HG03565 (cell line): ENCODE data around the gene TCERG1.

Source experiments
- ATAC-seq: cut with Tn5 transposase; IDR thresholded peaks from one replicate; pipeline ENCODE4 v1.9.1; 2021; ENCODE audit warnings: mild to moderate bottlenecking, moderate library complexity; ENCODE audit not compliant: unreplicated experiment

The TCERG1 gene

DNA sequence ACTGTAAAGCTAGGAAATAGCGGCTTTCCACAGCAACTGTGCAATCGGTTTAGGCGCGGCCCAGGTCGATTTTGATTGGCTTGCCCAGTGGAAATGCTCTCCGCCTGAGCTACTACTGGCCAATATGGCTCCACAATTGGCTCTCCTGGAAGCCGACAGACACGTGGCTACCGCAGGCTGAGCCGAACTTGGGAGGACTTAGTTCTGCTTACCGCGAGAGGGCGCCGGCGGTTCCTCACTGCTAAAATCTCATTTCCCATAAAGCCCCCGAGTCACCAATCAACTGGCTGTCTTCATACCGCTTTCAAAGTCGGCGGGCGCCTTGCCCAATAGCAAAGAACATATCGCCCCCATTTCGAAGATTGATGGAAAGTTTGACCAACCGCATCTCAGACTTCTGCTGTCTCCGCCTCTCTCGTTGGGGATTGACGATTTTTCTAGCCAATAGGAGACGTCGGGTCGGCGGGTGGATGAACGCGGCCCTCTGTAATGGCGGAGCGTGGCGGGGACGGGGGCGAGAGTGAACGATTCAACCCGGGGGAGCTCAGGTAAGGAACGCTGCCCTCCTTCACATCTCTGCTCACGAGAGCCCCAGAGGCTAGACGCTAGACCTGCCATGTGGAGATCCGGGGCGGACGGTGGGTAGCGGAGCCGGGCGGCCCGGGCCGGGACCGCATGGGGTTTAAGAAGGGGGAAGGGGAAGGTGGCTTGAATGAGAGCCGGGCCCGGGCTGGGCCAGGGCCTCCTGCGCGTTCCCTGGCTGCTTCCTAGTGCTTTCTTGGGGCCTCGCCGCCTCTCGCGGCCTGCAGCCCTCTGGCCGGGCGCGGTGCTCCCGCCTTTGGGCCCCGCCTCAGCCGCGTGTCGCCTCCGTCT, at the start of gene TCERG1:
TCERG1 (plus strand) TSS at position 473 of the 873 bp plus-strand sequence; CDS start at position 490, 17 bp downstream.
- ATAC-seq = peak; percentile 91

DNA sequence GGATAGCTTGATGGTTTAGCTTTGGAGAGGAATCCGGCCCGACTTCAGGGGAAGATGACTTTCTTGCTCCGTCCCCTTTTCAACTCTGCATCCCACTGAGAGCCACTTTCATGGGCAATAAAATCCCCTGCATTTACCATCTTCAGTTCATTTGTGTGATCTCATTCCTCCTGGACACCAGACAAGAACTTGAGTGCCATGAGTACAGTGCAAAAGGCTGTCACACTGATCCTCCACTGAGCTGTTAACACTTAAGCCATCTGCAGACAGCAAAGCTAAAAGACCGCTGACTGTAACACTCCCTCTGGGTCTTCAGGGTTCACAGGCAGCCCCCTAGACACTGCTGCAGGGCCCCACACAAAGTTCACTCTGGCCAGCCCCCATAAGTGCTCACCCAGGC, 48.3 kb upstream of the TCERG1 start:
- no peak for ATAC-seq

DNA sequence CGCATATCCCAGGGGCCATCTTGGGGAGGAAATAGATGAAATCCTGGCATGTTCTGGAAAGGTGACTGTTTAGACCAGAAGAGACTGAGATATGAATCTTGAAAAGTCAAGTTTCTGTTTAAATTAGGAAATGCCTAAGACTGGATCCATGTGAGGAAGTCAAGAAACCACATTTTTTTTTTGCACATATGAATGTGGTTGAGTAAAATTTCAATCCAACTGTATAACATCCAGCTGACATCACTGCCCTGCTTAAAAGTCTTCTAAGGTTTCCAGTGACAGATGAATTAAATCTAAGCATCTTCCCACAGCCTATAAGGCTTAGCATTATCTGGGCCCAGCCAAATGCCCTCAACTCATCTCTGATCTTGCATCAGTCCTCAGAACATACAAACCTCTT, 47.7 kb upstream of the TCERG1 start:
- no peak for ATAC-seq

- no peak for ATAC-seq
Measured at GRCh38 chr5:146400201-146400600, 46.9 kb upstream of the TCERG1 start.

- no peak for ATAC-seq
Measured at GRCh38 chr5:146401021-146401420, 46.1 kb upstream of the TCERG1 start.

DNA sequence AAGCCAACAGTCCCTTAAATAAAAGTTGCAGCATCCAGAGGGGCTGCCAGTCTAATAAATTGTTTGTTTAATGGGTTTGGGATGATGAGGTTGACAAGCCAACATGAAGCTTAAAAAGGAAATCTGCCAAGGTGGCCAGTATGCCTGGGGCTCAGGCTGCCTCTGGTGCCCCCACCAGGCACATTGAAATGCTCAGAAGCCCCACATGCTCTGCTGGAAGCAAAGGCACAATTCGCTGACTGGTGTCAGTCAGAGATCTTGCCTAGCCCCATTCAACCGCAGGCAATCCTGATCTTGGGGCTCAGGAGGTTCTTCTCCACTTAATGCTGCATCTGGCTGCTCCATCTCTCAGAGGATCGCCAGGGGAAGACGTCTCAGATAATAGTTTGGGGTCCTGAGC, 44.2 kb upstream of the TCERG1 start:
- no peak for ATAC-seq

DNA sequence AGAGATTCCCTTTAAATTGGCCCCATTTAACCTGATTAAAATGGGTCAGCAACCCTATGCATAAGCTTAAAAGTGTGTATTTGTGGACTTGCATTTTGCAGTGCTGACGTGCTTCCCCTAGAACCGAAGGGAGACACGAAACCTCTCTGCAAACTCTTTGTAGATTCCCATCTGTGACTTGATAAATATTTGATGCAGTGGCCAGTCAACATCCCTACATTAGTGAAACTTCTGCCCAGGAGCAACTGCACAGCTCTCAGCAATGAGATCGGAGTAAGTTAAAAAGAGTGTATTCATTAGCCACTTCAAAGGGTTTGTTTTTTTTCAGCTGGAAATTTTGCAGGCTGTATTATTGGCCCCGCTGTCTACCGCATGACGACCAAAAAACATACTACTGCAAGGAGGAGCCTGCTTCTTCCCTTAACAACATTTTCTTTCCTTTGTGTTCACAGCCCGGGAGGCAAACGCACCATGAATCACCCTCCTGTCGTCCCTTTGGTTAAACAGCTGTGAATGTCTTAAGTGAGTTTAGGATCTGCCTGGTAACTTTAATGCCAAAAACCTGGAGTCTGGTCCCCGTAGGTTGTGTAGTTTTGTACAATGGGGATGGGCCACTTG, 38.0 kb upstream of the TCERG1 start:
- ATAC-seq = no peak

DNA sequence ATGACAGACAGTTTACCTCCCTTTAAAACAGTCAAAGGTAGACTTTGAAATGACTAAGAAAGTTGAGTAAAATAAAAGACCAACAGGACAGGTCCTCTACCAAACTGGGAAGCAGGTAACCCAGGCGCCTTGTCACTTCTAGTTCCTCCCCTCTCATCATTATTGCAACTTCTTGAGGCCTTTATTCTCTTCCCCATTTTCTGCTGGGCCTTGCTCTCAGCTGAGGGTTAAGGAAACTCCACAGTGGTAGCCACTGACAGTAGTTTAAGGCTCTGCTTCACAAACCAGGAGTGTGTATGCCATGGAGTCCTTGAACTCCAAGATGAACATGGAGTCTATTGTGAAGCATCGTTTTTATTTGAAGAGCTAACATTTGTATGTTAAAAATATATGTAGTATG, 36.9 kb upstream of the TCERG1 start:
- ATAC-seq = no peak

GRCh38 chr5:146419696-146420095, 27.4 kb upstream of the TCERG1 start:
- ATAC-seq = no peak

GRCh38 chr5:146425023-146425422, 22.1 kb upstream of the TCERG1 start:
- no peak for ATAC-seq

DNA sequence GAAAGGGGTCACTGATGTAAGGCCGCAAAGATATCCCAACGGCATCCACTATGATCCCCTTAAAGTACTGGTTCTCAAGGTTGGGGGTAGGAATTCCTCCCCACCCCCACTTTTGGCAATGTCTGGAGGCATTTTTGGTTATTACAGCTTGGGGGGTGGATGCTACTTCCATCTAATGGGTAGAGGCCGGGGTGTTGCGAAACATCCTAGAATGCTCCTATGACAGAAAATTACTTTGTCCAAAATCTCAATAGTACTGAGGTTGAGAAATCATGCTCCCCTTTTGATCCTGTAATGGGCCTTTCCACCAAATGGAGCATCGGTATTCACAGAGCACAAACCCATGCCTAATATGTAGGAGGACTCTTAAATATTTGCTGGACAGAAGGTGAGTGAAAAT, 20.8 kb upstream of the TCERG1 start:
- ATAC-seq = no peak

- ATAC-seq = peak; percentile 56
Measured at GRCh38 chr5:146426853-146427618, 20.1 kb upstream of the TCERG1 start.

- ATAC-seq = no peak
Measured at GRCh38 chr5:146427619-146427997, 19.5 kb upstream of the TCERG1 start.

GRCh38 chr5:146428658-146429057, 18.5 kb upstream of the TCERG1 start:
- ATAC-seq = no peak

GRCh38 chr5:146440353-146440752, 6.8 kb upstream of the TCERG1 start:
- no peak for ATAC-seq

DNA sequence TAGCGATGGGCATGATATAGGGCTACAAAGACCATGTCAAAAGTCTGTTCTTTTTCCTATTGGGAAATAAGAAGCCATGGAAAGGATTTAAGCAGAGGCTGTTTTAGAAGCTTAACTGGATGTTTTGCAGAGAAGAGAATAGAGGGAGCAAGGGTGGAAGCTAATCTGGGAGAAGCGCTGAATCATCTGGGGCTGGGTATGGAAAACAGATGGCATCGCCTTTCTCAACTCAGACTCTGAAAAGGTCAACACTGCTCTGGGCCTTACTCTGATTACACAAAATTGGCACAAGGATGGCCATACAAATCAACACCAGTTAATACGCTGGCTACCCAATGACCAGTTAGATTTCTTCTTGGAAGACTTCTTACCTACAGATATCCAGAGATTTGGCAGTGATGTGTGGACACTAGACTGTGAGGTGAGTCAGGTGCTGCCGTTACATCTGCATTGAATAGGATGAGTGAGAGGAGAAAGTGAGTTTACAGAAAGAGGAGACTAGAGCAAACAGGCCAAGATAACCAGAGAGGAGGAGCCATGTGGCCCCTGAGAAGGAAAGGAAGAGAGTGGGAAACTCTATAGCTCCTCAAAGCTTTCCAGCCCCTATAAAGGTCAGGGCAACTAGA, 6.2 kb upstream of the TCERG1 start:
- no peak for ATAC-seq

DNA sequence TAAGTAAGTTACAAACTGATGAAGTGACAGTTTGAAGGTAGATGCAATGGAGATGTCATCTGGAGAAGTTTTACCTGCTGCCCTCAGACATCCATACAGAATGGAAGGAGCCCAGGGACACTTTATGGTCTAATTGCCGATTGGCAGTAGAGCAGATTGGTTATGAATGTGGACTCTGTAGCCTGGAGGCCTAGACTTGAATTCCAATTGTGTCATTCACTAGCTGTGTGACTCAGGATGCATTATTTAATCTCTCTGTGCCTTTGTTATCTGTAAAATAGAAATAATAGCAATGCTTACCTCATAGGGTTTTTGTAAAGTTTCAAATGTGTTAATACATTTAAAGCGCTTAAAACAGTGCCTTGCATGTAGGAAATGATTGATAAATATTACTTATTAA, 5.2 kb upstream of the TCERG1 start:
- no peak for ATAC-seq

GRCh38 chr5:146447734-146448380, 724 bp downstream of the TCERG1 start:
- peak; percentile 14 for ATAC-seq

GRCh38 chr5:146448783-146449519, 1.8 kb downstream of the TCERG1 start:
- no peak for ATAC-seq

- ATAC-seq = no peak
Measured at GRCh38 chr5:146450002-146450401, 2.9 kb downstream of the TCERG1 start.
